ENCODE measurements around the gene APP.

The APP gene

GRCh38 chr21:26127073-26127814 lies 43.3 kb downstream of the APP start:
- DNase-seq (ENCODE audit: low read depth in 2 of 2, low spot score in 1 of 2) = no peak

- DNase-seq (ENCODE audit: low read depth in 2 of 2, low spot score in 1 of 2) = no peak
These were observed 44.4 kb downstream of the APP start for GRCh38 chr21:26126168-26126553.

GRCh38 chr21:26125433-26126167 lies 45.0 kb downstream of the APP start:
- no peak for DNase-seq (ENCODE audit: low read depth in 2 of 2, low spot score in 1 of 2)

GRCh38 chr21:26124896-26125295 lies 45.7 kb downstream of the APP start:
- DNase-seq (ENCODE audit: low read depth in 2 of 2, low spot score in 1 of 2) = no peak

GRCh38 chr21:26124421-26124833 lies 46.1 kb downstream of the APP start:
- DNase-seq (ENCODE audit: low read depth in 2 of 2, low spot score in 1 of 2) = no peak

GRCh38 chr21:26123012-26123411 lies 47.6 kb downstream of the APP start:
- DNase-seq (ENCODE audit: low read depth in 2 of 2, low spot score in 1 of 2) = no peak

- no peak for DNase-seq (ENCODE audit: low read depth in 2 of 2, low spot score in 1 of 2)
These were observed 49.7 kb downstream of the APP start for GRCh38 chr21:26120828-26121227.

GRCh38 chr21:26119906-26120305 lies 50.7 kb downstream of the APP start:
- no peak for DNase-seq (ENCODE audit: low read depth in 2 of 2, low spot score in 1 of 2)

GRCh38 chr21:26118938-26119540 lies 51.5 kb downstream of the APP start:
- DNase-seq (ENCODE audit: low read depth in 2 of 2, low spot score in 1 of 2) = no peak

- no peak for DNase-seq (ENCODE audit: low read depth in 2 of 2, low spot score in 1 of 2)
These were observed 52.6 kb downstream of the APP start for GRCh38 chr21:26117972-26118367.

GRCh38 chr21:26117324-26117971 lies 53.1 kb downstream of the APP start:
- no peak for DNase-seq (ENCODE audit: low read depth in 2 of 2, low spot score in 1 of 2)

- no peak for DNase-seq (ENCODE audit: low read depth in 2 of 2, low spot score in 1 of 2)
These were observed 54.0 kb downstream of the APP start for GRCh38 chr21:26116456-26117011.

- no peak for DNase-seq (ENCODE audit: low read depth in 2 of 2, low spot score in 1 of 2)
These were observed 54.7 kb downstream of the APP start for GRCh38 chr21:26115899-26116298.

GRCh38 chr21:26115305-26115704 lies 55.3 kb downstream of the APP start:
- no peak for DNase-seq (ENCODE audit: low read depth in 2 of 2, low spot score in 1 of 2)

- no peak for DNase-seq (ENCODE audit: low read depth in 2 of 2, low spot score in 1 of 2)
These were observed 57.6 kb downstream of the APP start for GRCh38 chr21:26112975-26113374.

- no peak for DNase-seq (ENCODE audit: low read depth in 2 of 2, low spot score in 1 of 2)
These were observed 58.3 kb downstream of the APP start for GRCh38 chr21:26112127-26112742.

- DNase-seq (ENCODE audit: low read depth in 2 of 2, low spot score in 1 of 2) = no peak
These were observed 59.9 kb downstream of the APP start for GRCh38 chr21:26110715-26111114.

GRCh38 chr21:26107429-26107828 lies 63.1 kb downstream of the APP start:
- no peak for DNase-seq (ENCODE audit: low read depth in 2 of 2, low spot score in 1 of 2)

- DNase-seq (ENCODE audit: low read depth in 2 of 2, low spot score in 1 of 2) = no peak
These were observed 64.0 kb downstream of the APP start for GRCh38 chr21:26106562-26106961.

- no peak for DNase-seq (ENCODE audit: low read depth in 2 of 2, low spot score in 1 of 2)
These were observed 64.8 kb downstream of the APP start for GRCh38 chr21:26105819-26106218.

- no peak for DNase-seq (ENCODE audit: low read depth in 2 of 2, low spot score in 1 of 2)
These were observed 70.0 kb downstream of the APP start for GRCh38 chr21:26100573-26100972.

Data from stimulated activated CD8-positive, alpha-beta memory T cell treated with anti-CD3 and anti-CD28 coated beads, Interleukin-4, amount 100 ng/mL, for 4 hours (primary cell).